Measurements from ENCODE around the gene FAM200C. TPM values are rescaled to one million over a fixed set of nuclear protein-coding genes. Genes with fewer than 3 reads are reported as not detected.

The FAM200C gene
- total RNA-seq, 1 experiment from 2014 or later, result 4.2 TPM

- ChIA-PET POLR2A (no interaction called here), CTCF (no interaction called here), RAD21 (ENCODE audit: low non-redundant PET in 1 of 2, low total read pairs in 2 of 2, uncharacterized antibody in 2 of 2, unreplicated experiment in 2 of 2) (no interaction called here)
- H3K4me1 ChIP-seq (ENCODE audit: control insufficient read depth in 1 of 2, insufficient read depth in 2 of 2, low read length in 2 of 2), result peaks cover 0 to 13% of the 10 kb centered on the region in 2 experiments; a peak in 2 of 4 replicates
- H3K27ac ChIP-seq (ENCODE audit: low read depth, low read length), result no peak overlapping the region
- TF ChIP-seq FOSL1 (IDR thresholded peaks at IDR 0.05; ENCODE audit: low read depth) (no peak), EZH2phosphoT487 (IDR thresholded peaks at IDR 0.05; ENCODE audit: borderline replicate concordance) (no peak), ZNF274 (IDR thresholded peaks at IDR 0.05; ENCODE audit: low read depth, low read length) (no peak), SP1 (IDR thresholded peaks at IDR 0.05; ENCODE audit: low read depth) (no peak)
- no peak overlapping the region for H3K9ac ChIP-seq (ENCODE audit: low read length)
- H3K9me2 ChIP-seq (ENCODE audit: insufficient read depth), result no peaks in the 10 kb centered on the region
- DNase-seq (ENCODE audit: low read depth, low spot score) (no peak), ATAC-seq (no peak)
- no peaks in the 10 kb centered on the region for H3K9me3 ChIP-seq (ENCODE audit: control insufficient read depth in 1 of 2, insufficient read depth in 1 of 2, low read depth in 1 of 2, low read length in 2 of 2)
- no peak overlapping the region for H3K4me3 ChIP-seq (replicated peaks in 1 of 2; ENCODE audit: low read depth in 1 of 2, low read length in 2 of 2)
- H3K36me3 ChIP-seq (ENCODE audit: control insufficient read depth in 1 of 2, insufficient read depth in 2 of 2, low read length in 2 of 2), result no peaks in the 10 kb centered on the region
- no peak overlapping the region for H3K4me2 ChIP-seq (ENCODE audit: low read length)
- peaks cover 28% of the 10 kb centered on the region for H3K27me3 ChIP-seq (ENCODE audit: insufficient read depth, low read length)
- intact Hi-C loops (cut with micrococcal nuclease), result no loop called here
- no TSS peak for BruUV-seq (replicated peaks)
- no peaks in the 10 kb centered on the region for H3K79me2 ChIP-seq (ENCODE audit: insufficient read depth, low read length)
- H2AFZ ChIP-seq (ENCODE audit: low read depth, low read length, poor library complexity, severe bottlenecking), result no peak overlapping the region
- no peaks in the 10 kb centered on the region for H4K20me1 ChIP-seq (ENCODE audit: insufficient read depth)
Observed at GRCh38 chr5:160371294-160371693, 28.6 kb downstream of the FAM200C start.

GRCh38 chr5:160370713-160371034 lies 29.2 kb downstream of the FAM200C start:
- Histone ChIP-seq H3K9me2 (ENCODE audit: insufficient read depth) (no peaks in the 10 kb centered on the region), H3K4me3 (replicated peaks in 1 of 2; ENCODE audit: low read depth in 1 of 2, low read length in 2 of 2) (peak overlapping the region; percentile 37 to 52), H3K4me2 (ENCODE audit: low read length) (peak overlapping the region; percentile 79), H3K27ac (ENCODE audit: low read depth, low read length) (no peak overlapping the region), H3K4me1 (ENCODE audit: control insufficient read depth in 1 of 2, insufficient read depth in 2 of 2, low read length in 2 of 2) (peaks cover 0 to 13% of the 10 kb centered on the region in 2 experiments; a peak in 2 of 4 replicates), H3K79me2 (ENCODE audit: insufficient read depth, low read length) (no peaks in the 10 kb centered on the region), H3K36me3 (ENCODE audit: control insufficient read depth in 1 of 2, insufficient read depth in 2 of 2, low read length in 2 of 2) (no peaks in the 10 kb centered on the region), H4K20me1 (ENCODE audit: insufficient read depth) (no peaks in the 10 kb centered on the region), H3K27me3 (ENCODE audit: insufficient read depth, low read length) (peaks cover 22% of the 10 kb centered on the region), H3K9ac (ENCODE audit: low read length) (0 out of 2 replicates have a peak overlapping the region, but pooled peaks have one; percentile 15), H2AFZ (ENCODE audit: low read depth, low read length, poor library complexity, severe bottlenecking) (peak overlapping the region; percentile 50), H3K9me3 (ENCODE audit: control insufficient read depth in 1 of 2, insufficient read depth in 1 of 2, low read depth in 1 of 2, low read length in 2 of 2) (no peaks in the 10 kb centered on the region)
- BruUV-seq (replicated peaks), result no TSS peak
- ChIA-PET POLR2A (no interaction called here), CTCF (interaction anchor here (0.8 to 1.2 kb wide), 2 partner anchors 20 to 349 kb away, joined by 3 to 4 read pairs; no protein-coding TSS in a partner anchor), RAD21 (ENCODE audit: low non-redundant PET in 1 of 2, low total read pairs in 2 of 2, uncharacterized antibody in 2 of 2, unreplicated experiment in 2 of 2) (no interaction called here)
- intact Hi-C loops (cut with micrococcal nuclease), result no loop called here
- TF ChIP-seq REST (IDR thresholded peaks at IDR 0.05; ENCODE audit: low read depth), result no peak
- no peak for TF ChIP-seq ZBTB33 (IDR thresholded peaks at IDR 0.05; ENCODE audit: extremely low read depth, insufficient replicate concordance, low read length)
- DNase-seq (ENCODE audit: low read depth, low spot score), result no peak
- ATAC-seq, result peak; percentile 11; the same call in 1 of the 2 replicates
